ENCODE measurements around the gene RALA. TPM values are rescaled to one million over a fixed set of nuclear protein-coding genes. Genes with fewer than 3 reads are reported as not detected.

Gene RALA
- total RNA-seq, 1 donor from 2014 or later, result 42.6 TPM

DNA sequence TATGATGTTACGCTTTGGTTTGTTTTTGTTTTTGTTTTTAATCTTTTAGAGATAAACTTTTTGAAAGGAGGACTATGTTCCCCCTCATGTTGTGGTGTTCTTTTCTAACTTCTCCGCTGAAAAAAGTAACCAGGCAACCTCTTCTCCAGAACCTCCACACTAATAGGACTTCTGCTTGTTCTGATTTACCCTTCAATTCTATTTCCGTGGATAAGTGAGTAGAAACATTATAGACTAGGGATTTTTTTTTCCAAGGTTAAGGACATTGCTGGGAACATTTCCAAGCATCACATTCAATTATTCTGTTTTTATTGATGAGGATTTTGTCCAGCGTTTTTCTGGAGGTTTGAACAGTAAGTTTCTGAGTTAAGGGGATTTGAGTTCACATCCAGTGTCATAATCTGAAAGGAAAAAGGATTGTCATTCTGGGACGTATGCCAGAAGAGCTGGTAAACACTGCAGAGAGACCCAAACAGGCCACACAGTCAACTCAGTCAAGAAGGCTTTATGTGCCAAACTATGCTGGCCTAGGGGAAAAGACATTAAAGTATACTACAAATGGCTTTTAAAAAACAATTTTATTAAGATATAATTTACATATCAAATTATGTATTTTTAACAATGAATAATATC, 28.3 kb upstream of the RALA start:
- Mint-ChIP-seq H3K9me3 (no peaks in the 10 kb centered on the region), H3K27ac (no peak overlapping the region)
- DNase-seq (ENCODE audit: extremely low spot score, unreplicated experiment), result no peak

DNA sequence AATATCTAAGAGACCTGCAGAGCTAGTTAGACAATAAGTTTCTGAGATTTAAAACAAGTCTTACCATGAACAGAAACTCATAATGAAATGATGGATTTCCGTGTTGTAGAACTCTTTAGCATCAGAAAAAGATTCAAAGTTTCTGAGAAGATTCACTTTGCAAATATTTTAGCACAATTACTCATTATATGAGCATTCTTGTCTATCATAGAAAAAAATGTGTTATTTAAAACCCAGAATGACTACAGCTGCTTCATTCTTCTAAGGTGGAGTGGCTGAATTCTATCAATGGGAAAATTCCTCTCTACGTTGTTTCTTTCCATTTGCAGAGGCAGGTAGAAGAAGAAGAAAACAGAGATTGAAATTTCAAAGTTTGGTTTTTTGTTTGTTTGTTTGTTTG, 21.0 kb upstream of the RALA start:
- no peaks in the 10 kb centered on the region for H3K4me1 Mint-ChIP-seq (ENCODE audit: unreplicated experiment)
- no peaks in the 10 kb centered on the region for H3K27me3 Mint-ChIP-seq
- no peaks in the 10 kb centered on the region for H3K9me3 Mint-ChIP-seq
- no peaks in the 10 kb centered on the region for H3K36me3 Mint-ChIP-seq
- no peak overlapping the region for H3K27ac Mint-ChIP-seq
- no peak for DNase-seq (ENCODE audit: extremely low spot score, unreplicated experiment)
- no peak overlapping the region for H3K4me3 Mint-ChIP-seq
- TF ChIP-seq, protein P1, sequence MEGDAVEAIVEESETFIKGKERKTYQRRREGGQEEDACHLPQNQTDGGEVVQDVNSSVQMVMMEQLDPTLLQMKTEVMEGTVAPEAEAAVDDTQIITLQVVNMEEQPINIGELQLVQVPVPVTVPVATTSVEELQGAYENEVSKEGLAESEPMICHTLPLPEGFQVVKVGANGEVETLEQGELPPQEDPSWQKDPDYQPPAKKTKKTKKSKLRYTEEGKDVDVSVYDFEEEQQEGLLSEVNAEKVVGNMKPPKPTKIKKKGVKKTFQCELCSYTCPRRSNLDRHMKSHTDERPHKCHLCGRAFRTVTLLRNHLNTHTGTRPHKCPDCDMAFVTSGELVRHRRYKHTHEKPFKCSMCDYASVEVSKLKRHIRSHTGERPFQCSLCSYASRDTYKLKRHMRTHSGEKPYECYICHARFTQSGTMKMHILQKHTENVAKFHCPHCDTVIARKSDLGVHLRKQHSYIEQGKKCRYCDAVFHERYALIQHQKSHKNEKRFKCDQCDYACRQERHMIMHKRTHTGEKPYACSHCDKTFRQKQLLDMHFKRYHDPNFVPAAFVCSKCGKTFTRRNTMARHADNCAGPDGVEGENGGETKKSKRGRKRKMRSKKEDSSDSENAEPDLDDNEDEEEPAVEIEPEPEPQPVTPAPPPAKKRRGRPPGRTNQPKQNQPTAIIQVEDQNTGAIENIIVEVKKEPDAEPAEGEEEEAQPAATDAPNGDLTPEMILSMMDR (conservative IDR thresholded peaks at IDR 0.05), result no peak

More for the DNA sequence above, 28.3 kb upstream of the RALA start:
- Mint-ChIP-seq H3K4me3 (no peak overlapping the region), H3K36me3 (no peaks in the 10 kb centered on the region), H3K4me1 (ENCODE audit: unreplicated experiment) (no peaks in the 10 kb centered on the region), H3K27me3 (no peaks in the 10 kb centered on the region)
- TF ChIP-seq, protein P1 (conservative IDR thresholded peaks at IDR 0.05), result no peak

DNA sequence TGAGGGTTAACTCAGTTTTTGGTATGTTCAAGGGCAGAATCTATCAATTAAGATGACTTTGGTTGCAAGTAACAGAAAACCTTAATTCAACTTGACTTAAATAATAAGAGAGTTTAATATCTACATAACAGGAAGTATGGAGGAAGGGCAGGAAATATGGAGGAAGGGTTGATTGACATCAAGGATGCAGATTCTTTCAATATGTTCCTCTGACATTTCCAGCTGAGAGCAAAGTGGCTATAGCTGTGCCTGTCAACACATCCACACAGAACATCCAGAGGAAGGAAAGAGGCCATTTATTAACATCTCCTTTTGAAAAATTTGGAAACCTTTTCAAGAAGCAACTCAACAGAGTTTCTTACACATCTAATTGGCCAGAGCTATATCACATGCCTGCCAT, 19.4 kb upstream of the RALA start:
- Mint-ChIP-seq H3K27me3 (peaks cover 6% of the 10 kb centered on the region), H3K36me3 (no peaks in the 10 kb centered on the region)
- TF ChIP-seq, protein P1 (conservative IDR thresholded peaks at IDR 0.05), result no peak

DNA sequence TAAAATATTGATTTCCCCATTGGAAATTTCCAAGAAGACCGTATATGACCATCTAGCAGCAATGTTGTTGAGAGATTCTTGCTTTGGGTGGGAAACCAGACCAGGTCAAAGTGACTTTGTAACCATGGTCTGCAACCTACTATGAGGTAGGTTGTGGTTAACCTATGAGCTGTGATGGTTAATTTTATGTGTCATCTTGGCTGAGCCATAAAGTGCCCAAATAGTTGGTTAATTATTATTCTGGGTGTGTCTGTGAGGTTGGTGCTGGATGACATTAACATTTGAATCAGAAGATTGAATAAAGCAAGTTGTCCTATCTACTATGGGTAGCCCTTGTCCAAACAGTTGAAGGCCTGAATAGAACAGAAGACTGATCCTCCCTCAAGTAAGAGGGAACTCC, 18.3 kb upstream of the RALA start:
- TF ChIP-seq, protein P1 (conservative IDR thresholded peaks at IDR 0.05), result no peak
- Mint-ChIP-seq H3K4me1 (ENCODE audit: unreplicated experiment) (peaks cover 16% of the 10 kb centered on the region), H3K27me3 (peaks cover 14% of the 10 kb centered on the region), H3K27ac (no peak overlapping the region), H3K9me3 (no peaks in the 10 kb centered on the region), H3K36me3 (no peaks in the 10 kb centered on the region), H3K4me3 (no peak overlapping the region)
- DNase-seq (ENCODE audit: extremely low spot score, unreplicated experiment), result no peak

More for the DNA sequence above, 19.4 kb upstream of the RALA start:
- Mint-ChIP-seq H3K4me1 (ENCODE audit: unreplicated experiment) (peaks cover 7% of the 10 kb centered on the region), H3K27ac (no peak overlapping the region), H3K4me3 (no peak overlapping the region), H3K9me3 (no peaks in the 10 kb centered on the region)
- no peak for DNase-seq (ENCODE audit: extremely low spot score, unreplicated experiment)

DNA sequence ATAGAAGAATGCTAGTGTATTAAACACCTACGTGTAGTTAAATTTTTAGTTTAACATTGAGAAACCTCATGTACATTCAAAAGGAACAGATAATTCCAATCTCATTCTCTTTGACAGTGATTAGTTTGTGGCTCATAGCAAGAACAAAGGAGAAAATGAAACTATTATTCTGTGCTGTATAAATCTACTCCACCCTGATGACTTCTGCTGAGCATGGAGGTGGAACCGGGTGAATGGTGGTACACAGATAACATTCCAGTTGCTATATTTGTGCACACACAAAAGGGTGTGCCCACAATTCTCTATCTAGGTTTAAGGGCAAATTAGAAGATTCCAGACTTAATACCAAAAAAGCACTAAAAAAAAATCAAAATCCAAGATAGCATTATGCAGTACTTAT, 17.0 kb upstream of the RALA start:
- Mint-ChIP-seq H3K36me3 (no peaks in the 10 kb centered on the region), H3K27me3 (peaks cover 16% of the 10 kb centered on the region)

More for the DNA sequence above, 17.0 kb upstream of the RALA start:
- TF ChIP-seq, protein P1 (conservative IDR thresholded peaks at IDR 0.05), result no peak
- Mint-ChIP-seq H3K9me3 (no peaks in the 10 kb centered on the region), H3K4me3 (no peak overlapping the region), H3K27ac (no peak overlapping the region), H3K4me1 (ENCODE audit: unreplicated experiment) (peaks cover 16% of the 10 kb centered on the region)
- no peak for DNase-seq (ENCODE audit: extremely low spot score, unreplicated experiment)
